ENCODE results near the gene TRPM7.

Gene TRPM7

GRCh38 chr15:50665938-50666337 lies 20.7 kb downstream of the TRPM7 start:
- H3K4me1 ChIP-seq, result no peaks in the 10 kb centered on the region
- H3K79me2 ChIP-seq, result peaks cover 13% of the 10 kb centered on the region
- H2AFZ ChIP-seq, result no peak overlapping the region
- no peaks in the 10 kb centered on the region for H3K36me3 ChIP-seq (ENCODE audit: control insufficient read depth, insufficient read depth, low read length)
- no peaks in the 10 kb centered on the region for H3K9me3 ChIP-seq (ENCODE audit: control insufficient read depth, low read length)
- no peak overlapping the region for H3K4me3 ChIP-seq (ENCODE audit: low read depth, low read length)
- no peak overlapping the region for H3K27ac ChIP-seq
- TF ChIP-seq CTCF (IDR thresholded peaks at IDR 0.05), result no peak
- no peak overlapping the region for H3K9ac ChIP-seq
- no peaks in the 10 kb centered on the region for H3K27me3 ChIP-seq (ENCODE audit: control insufficient read depth, insufficient read depth, low read length)
- no peak overlapping the region for H3K4me2 ChIP-seq (ENCODE audit: low read length)

GRCh38 chr15:50655555-50655954 lies 31.0 kb downstream of the TRPM7 start:
- H3K36me3 ChIP-seq (ENCODE audit: control insufficient read depth, insufficient read depth, low read length), result no peaks in the 10 kb centered on the region

GRCh38 chr15:50653156-50653743 lies 33.3 kb downstream of the TRPM7 start:
- Histone ChIP-seq H3K27ac (no peak overlapping the region), H3K79me2 (no peaks in the 10 kb centered on the region), H3K4me1 (no peaks in the 10 kb centered on the region), H3K9me3 (ENCODE audit: control insufficient read depth, low read length) (no peaks in the 10 kb centered on the region), H3K4me3 (ENCODE audit: low read depth, low read length) (no peak overlapping the region), H3K4me2 (ENCODE audit: low read length) (no peak overlapping the region), H3K27me3 (ENCODE audit: control insufficient read depth, insufficient read depth, low read length) (no peaks in the 10 kb centered on the region), H3K36me3 (ENCODE audit: control insufficient read depth, insufficient read depth, low read length) (no peaks in the 10 kb centered on the region), H3K9ac (no peak overlapping the region), H2AFZ (no peak overlapping the region)
- no peak for TF ChIP-seq CTCF (IDR thresholded peaks at IDR 0.05)

More at GRCh38 chr15:50655555-50655954, 31.0 kb downstream of the TRPM7 start:
- H3K4me2 ChIP-seq (ENCODE audit: low read length), result no peak overlapping the region
- no peak overlapping the region for H3K9ac ChIP-seq
- no peaks in the 10 kb centered on the region for H3K9me3 ChIP-seq (ENCODE audit: control insufficient read depth, low read length)
- no peak overlapping the region for H3K27ac ChIP-seq
- H3K4me1 ChIP-seq, result no peaks in the 10 kb centered on the region
- H3K79me2 ChIP-seq, result no peaks in the 10 kb centered on the region
- TF ChIP-seq CTCF (IDR thresholded peaks at IDR 0.05), result no peak
- H3K4me3 ChIP-seq (ENCODE audit: low read depth, low read length), result no peak overlapping the region
- H3K27me3 ChIP-seq (ENCODE audit: control insufficient read depth, insufficient read depth, low read length), result no peaks in the 10 kb centered on the region
- H2AFZ ChIP-seq, result no peak overlapping the region

- no peak overlapping the region for H2AFZ ChIP-seq
- no peak overlapping the region for H3K9ac ChIP-seq
- H3K36me3 ChIP-seq (ENCODE audit: control insufficient read depth, insufficient read depth, low read length), result no peaks in the 10 kb centered on the region
- no peaks in the 10 kb centered on the region for H3K27me3 ChIP-seq (ENCODE audit: control insufficient read depth, insufficient read depth, low read length)
- no peak overlapping the region for H3K27ac ChIP-seq
- H3K4me1 ChIP-seq, result no peaks in the 10 kb centered on the region
- H3K9me3 ChIP-seq (ENCODE audit: control insufficient read depth, low read length), result no peaks in the 10 kb centered on the region
- TF ChIP-seq CTCF (IDR thresholded peaks at IDR 0.05), result no peak
- no peak overlapping the region for H3K4me3 ChIP-seq (ENCODE audit: low read depth, low read length)
- no peak overlapping the region for H3K4me2 ChIP-seq (ENCODE audit: low read length)
- H3K79me2 ChIP-seq, result no peaks in the 10 kb centered on the region
Measured at GRCh38 chr15:50652671-50653070, 33.9 kb downstream of the TRPM7 start.

GRCh38 chr15:50641318-50641717 lies 45.3 kb downstream of the TRPM7 start:
- Histone ChIP-seq H3K9me3 (ENCODE audit: control insufficient read depth, low read length) (no peaks in the 10 kb centered on the region), H3K27me3 (ENCODE audit: control insufficient read depth, insufficient read depth, low read length) (no peaks in the 10 kb centered on the region), H3K36me3 (ENCODE audit: control insufficient read depth, insufficient read depth, low read length) (no peaks in the 10 kb centered on the region), H3K4me2 (ENCODE audit: low read length) (no peak overlapping the region), H3K27ac (no peak overlapping the region), H3K4me3 (ENCODE audit: low read depth, low read length) (no peak overlapping the region), H3K79me2 (peaks cover 4% of the 10 kb centered on the region), H2AFZ (no peak overlapping the region), H3K9ac (no peak overlapping the region), H3K4me1 (no peaks in the 10 kb centered on the region)
- no peak for TF ChIP-seq CTCF (IDR thresholded peaks at IDR 0.05)
